Effector CD4-positive, alpha-beta T cell (primary cell): Measurements from ENCODE around the gene THAP4.
"Not testable (repeated sequence)": the region's sequence is repeated elsewhere in the genome, so short reads cannot be mapped to it uniquely, and the experiment has no call there.

Experiments used
- DNase-seq: peaks from one replicate; pipeline ENCODE4 v3.0.0-alpha.2; 2020

THAP4 gene

GRCh38 chr2:241579281-241579680, 57.7 kb downstream of the THAP4 start:
- DNase-seq = no peak

- DNase-seq = no peak
Measured at GRCh38 chr2:241577413-241578122, 59.4 kb downstream of the THAP4 start.

GRCh38 chr2:241576293-241576654, 60.7 kb downstream of the THAP4 start:
- DNase-seq = no peak

- no peak for DNase-seq
Measured at GRCh38 chr2:241575624-241576292, 61.2 kb downstream of the THAP4 start.

GRCh38 chr2:241574911-241575623, 61.9 kb downstream of the THAP4 start:
- DNase-seq = no peak

- no peak for DNase-seq
Measured at GRCh38 chr2:241573741-241574140, 63.2 kb downstream of the THAP4 start.

GRCh38 chr2:241572915-241573651, 63.9 kb downstream of the THAP4 start:
- not testable (repeated sequence) for DNase-seq

- DNase-seq = no peak
Measured at GRCh38 chr2:241571821-241572620, 64.9 kb downstream of the THAP4 start.

- no peak for DNase-seq
Measured at GRCh38 chr2:241570961-241571581, 65.9 kb downstream of the THAP4 start.

- DNase-seq = no peak
Measured at GRCh38 chr2:241569831-241570281, 67.1 kb downstream of the THAP4 start.

- DNase-seq = no peak
Measured at GRCh38 chr2:241568726-241569125, 68.2 kb downstream of the THAP4 start.

- no peak for DNase-seq
Measured at GRCh38 chr2:241567776-241568175, 69.2 kb downstream of the THAP4 start.

GRCh38 chr2:241567266-241567665, 69.7 kb downstream of the THAP4 start:
- DNase-seq = not testable (repeated sequence)

- no peak for DNase-seq
Measured at GRCh38 chr2:241566468-241566867, 70.5 kb downstream of the THAP4 start.

GRCh38 chr2:241566021-241566420, 70.9 kb downstream of the THAP4 start:
- not testable (repeated sequence) for DNase-seq

- no peak for DNase-seq
Measured at GRCh38 chr2:241565411-241565810, 71.5 kb downstream of the THAP4 start.

GRCh38 chr2:241564596-241565410, 72.2 kb downstream of the THAP4 start:
- no peak for DNase-seq

- no peak for DNase-seq
Measured at GRCh38 chr2:241563981-241564595, 72.9 kb downstream of the THAP4 start.

GRCh38 chr2:241563571-241563980, 73.4 kb downstream of the THAP4 start:
- no peak for DNase-seq

GRCh38 chr2:241563031-241563507, 73.9 kb downstream of the THAP4 start:
- no peak for DNase-seq
